Activated naive CD4-positive, alpha-beta T cell treated with anti-CD3 and anti-CD28 coated beads, Interleukin-2, amount 50 U/mL, for 72 hours (primary cell): ENCODE results near the gene OR51G2. TPM values are rescaled to one million over a fixed set of nuclear protein-coding genes. Genes with fewer than 3 reads are reported as not detected.

Source experiments
- ATAC-seq, 2 donors: fragments of 150-1000 bp; cut with Tn5 transposase; 2 replicates each; pipeline ENCODE4 v1.10.0; 2021; ENCODE audit warnings: mild to moderate bottlenecking in 2 of 2, moderate library complexity in 2 of 2
- DNase-seq, 2 donors: peaks; one replicate each; pipeline ENCODE4 v3.0.0; 2021 to 2022; ENCODE audit warnings: low spot score in 2 of 2
- H3K27ac Mint-ChIP-seq, 2 donors: one replicate each; pipeline ENCODE4 v1.8.0; 2022; ENCODE audit warnings: mild to moderate bottlenecking in 2 of 2, mixed read lengths in 2 of 2
- H3K36me3 Mint-ChIP-seq, 2 donors: one replicate each; pipeline ENCODE4 v1.8.0; 2022; ENCODE audit warnings: mixed read lengths in 2 of 2
- H3K9me3 Mint-ChIP-seq, 2 donors: one replicate each; pipeline ENCODE4 v1.8.0; 2022; ENCODE audit warnings: mixed read lengths in 2 of 2
- total RNA-seq, 2 donors: library from RNA; stranded (reverse); gene quantifications; one replicate each; pipeline ENCODE4 v1.2.3, GENCODE V29; 2022

OR51G2 gene
- total RNA-seq, 2 donors from 2014 or later, result not detected

- H3K9me3 Mint-ChIP-seq, result no peaks in the 10 kb centered on the region
- DNase-seq, result no peak
- H3K36me3 Mint-ChIP-seq, result no peaks in the 10 kb centered on the region
- H3K27ac Mint-ChIP-seq, result no peak overlapping the region
- no peak for ATAC-seq
These were observed 34.8 kb downstream of the OR51G2 start for GRCh38 chr11:4884361-4884760.

- no peak overlapping the region for H3K27ac Mint-ChIP-seq
- H3K9me3 Mint-ChIP-seq, result no peaks in the 10 kb centered on the region
- ATAC-seq, result no peak
- no peaks in the 10 kb centered on the region for H3K36me3 Mint-ChIP-seq
- DNase-seq, result no peak
These were observed 36.6 kb downstream of the OR51G2 start for GRCh38 chr11:4882543-4882942.

GRCh38 chr11:4881860-4882500, 37.2 kb downstream of the OR51G2 start, which contains the start of gene OR51T1:
OR51T1 (plus strand) TSS chr11:4881900; CDS start chr11:4881900, 0 bp downstream.
- no peaks in the 10 kb centered on the region for H3K36me3 Mint-ChIP-seq
- no peak for ATAC-seq
- H3K9me3 Mint-ChIP-seq, result no peaks in the 10 kb centered on the region
- no peak within 1 kb of the TSS for H3K27ac Mint-ChIP-seq
- DNase-seq, result no peak

- ATAC-seq (no peak), DNase-seq (no peak)
- no peaks in the 10 kb centered on the region for H3K36me3 Mint-ChIP-seq
- no peaks in the 10 kb centered on the region for H3K9me3 Mint-ChIP-seq
- H3K27ac Mint-ChIP-seq, result no peak overlapping the region
These were observed 38.0 kb downstream of the OR51G2 start for GRCh38 chr11:4881188-4881587.

- no peaks in the 10 kb centered on the region for H3K36me3 Mint-ChIP-seq
- ATAC-seq, result no peak
- H3K9me3 Mint-ChIP-seq, result peaks cover 4 to 5% of the 10 kb centered on the region in 2 donors
- no peak for DNase-seq
- no peak overlapping the region for H3K27ac Mint-ChIP-seq
These were observed 53.3 kb downstream of the OR51G2 start for GRCh38 chr11:4865855-4866254.

GRCh38 chr11:4863876-4864275, 55.3 kb downstream of the OR51G2 start:
- H3K9me3 Mint-ChIP-seq, result peaks cover 5 to 6% of the 10 kb centered on the region in 2 donors
- no peaks in the 10 kb centered on the region for H3K36me3 Mint-ChIP-seq
- no peak for DNase-seq
- ATAC-seq, result no peak
- no peak overlapping the region for H3K27ac Mint-ChIP-seq

Other genes starting within 250 kb of the OR51G2 start
- not detected for gene OR51E2, start 221.5 kb downstream of the OR51G2 start, total RNA-seq
- gene MMP26, start 214.6 kb downstream of the OR51G2 start, total RNA-seq, result not detected
- not detected for gene OR51F1, start 149.4 kb downstream of the OR51G2 start, total RNA-seq
- gene OR52R1, start 115.0 kb downstream of the OR51G2 start, total RNA-seq, result not detected
- gene OR51F2, start 98.0 kb downstream of the OR51G2 start, total RNA-seq, result not detected
- not detected for gene OR51S1, start 70.1 kb downstream of the OR51G2 start, total RNA-seq
- not detected for gene OR51T1, start 37.5 kb downstream of the OR51G2 start, total RNA-seq
- gene OR51A7, start 15.6 kb downstream of the OR51G2 start, total RNA-seq, result not detected
- gene OR51G1, start 5.0 kb upstream of the OR51G2 start, total RNA-seq, result not detected
- gene OR51A4, start 28.3 kb upstream of the OR51G2 start, total RNA-seq, result not detected
- gene OR51A2, start 36.4 kb upstream of the OR51G2 start, total RNA-seq, result not detected
- gene OR51L1, start 75.5 kb upstream of the OR51G2 start, total RNA-seq, result not detected
- not detected for gene OR52J3, start 127.2 kb upstream of the OR51G2 start, total RNA-seq
- gene OR52E2, start 140.3 kb upstream of the OR51G2 start, total RNA-seq, result not detected
- not detected for gene OR52E1, start 150.2 kb upstream of the OR51G2 start, total RNA-seq
- not detected for gene OR52A5, start 219.0 kb upstream of the OR51G2 start, total RNA-seq
- not detected for gene OR52A1, start 235.4 kb upstream of the OR51G2 start, total RNA-seq